Measurements from ENCODE around the gene SNAPC3.
A peak's percentile ranks its signal among the peaks of the same experiment; 100 is the strongest.

GRCh38 chr9:15403155-15403554 lies 19.5 kb upstream of the SNAPC3 start:
- TF ChIP-seq ETV6 (CRISPR knock-in tag; IDR thresholded peaks at IDR 0.05) = no peak
- no peak for TF ChIP-seq ATF1 (CRISPR knock-in tag; IDR thresholded peaks at IDR 0.05)
- no peak for TF ChIP-seq FOXJ3 (CRISPR knock-in tag; IDR thresholded peaks at IDR 0.05; ENCODE audit: borderline replicate concordance)
- TF ChIP-seq CTCF (IDR thresholded peaks at IDR 0.05) = peak; percentile 42
- TF ChIP-seq, protein P1, sequence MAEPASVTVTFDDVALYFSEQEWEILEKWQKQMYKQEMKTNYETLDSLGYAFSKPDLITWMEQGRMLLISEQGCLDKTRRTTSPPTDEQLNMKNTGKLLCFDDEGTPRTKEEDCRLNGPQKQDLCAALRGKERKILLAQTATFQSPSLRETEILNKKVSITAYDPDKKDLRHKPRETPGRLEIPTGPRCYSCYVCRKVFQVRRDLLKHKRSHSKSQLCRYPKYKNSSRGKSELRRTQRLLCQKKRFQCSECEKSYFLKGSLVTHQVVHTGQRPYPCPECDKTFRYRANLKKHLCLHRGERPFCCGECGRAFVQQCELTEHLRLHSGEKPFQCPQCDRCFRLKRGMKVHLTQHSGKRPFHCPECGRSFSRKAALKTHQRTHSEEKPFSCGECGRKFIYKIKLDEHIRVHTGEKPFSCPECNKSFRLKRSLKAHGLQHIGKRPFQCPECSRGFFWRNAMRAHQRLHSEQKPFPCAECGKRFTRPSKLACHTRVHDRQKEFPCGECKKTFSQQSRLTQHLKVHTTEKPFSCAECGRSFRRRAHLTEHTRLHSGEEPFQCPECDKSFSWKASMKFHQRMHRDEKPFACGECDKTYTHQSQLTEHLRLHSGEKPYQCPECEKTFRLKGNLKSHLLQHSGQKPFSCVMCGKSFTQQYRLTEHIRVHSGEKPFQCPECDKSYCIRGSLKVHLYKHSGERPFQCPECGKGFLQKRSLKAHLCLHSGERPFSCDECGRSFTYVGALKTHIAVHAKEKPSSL (CRISPR knock-in tag; conservative IDR thresholded peaks at IDR 0.05) = no peak
- no peak for TF ChIP-seq CREM (CRISPR knock-in tag; IDR thresholded peaks at IDR 0.05)
- TF ChIP-seq, protein P2, sequence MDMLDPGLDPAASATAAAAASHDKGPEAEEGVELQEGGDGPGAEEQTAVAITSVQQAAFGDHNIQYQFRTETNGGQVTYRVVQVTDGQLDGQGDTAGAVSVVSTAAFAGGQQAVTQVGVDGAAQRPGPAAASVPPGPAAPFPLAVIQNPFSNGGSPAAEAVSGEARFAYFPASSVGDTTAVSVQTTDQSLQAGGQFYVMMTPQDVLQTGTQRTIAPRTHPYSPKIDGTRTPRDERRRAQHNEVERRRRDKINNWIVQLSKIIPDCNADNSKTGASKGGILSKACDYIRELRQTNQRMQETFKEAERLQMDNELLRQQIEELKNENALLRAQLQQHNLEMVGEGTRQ (CRISPR knock-in tag; IDR thresholded peaks at IDR 0.05) = no peak
- TF ChIP-seq JUN (CRISPR knock-in tag; IDR thresholded peaks at IDR 0.05) = no peak
- TF ChIP-seq, protein P3, sequence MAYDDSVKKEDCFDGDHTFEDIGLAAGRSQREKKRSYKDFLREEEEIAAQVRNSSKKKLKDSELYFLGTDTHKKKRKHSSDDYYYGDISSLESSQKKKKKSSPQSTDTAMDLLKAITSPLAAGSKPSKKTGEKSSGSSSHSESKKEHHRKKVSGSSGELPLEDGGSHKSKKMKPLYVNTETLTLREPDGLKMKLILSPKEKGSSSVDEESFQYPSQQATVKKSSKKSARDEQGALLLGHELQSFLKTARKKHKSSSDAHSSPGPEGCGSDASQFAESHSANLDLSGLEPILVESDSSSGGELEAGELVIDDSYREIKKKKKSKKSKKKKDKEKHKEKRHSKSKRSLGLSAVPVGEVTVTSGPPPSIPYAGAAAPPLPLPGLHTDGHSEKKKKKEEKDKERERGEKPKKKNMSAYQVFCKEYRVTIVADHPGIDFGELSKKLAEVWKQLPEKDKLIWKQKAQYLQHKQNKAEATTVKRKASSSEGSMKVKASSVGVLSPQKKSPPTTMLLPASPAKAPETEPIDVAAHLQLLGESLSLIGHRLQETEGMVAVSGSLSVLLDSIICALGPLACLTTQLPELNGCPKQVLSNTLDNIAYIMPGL (CRISPR knock-in tag; IDR thresholded peaks at IDR 0.05) = no peak
- no peak for TF ChIP-seq E2F4 (CRISPR knock-in tag; IDR thresholded peaks at IDR 0.05; ENCODE audit: borderline replicate concordance, low read depth)
- TF ChIP-seq ZBTB21 (CRISPR knock-in tag; IDR thresholded peaks at IDR 0.05; ENCODE audit: borderline replicate concordance) = no peak
- TF ChIP-seq ZNF512 (CRISPR knock-in tag; IDR thresholded peaks at IDR 0.05; ENCODE audit: borderline replicate concordance) = no peak
- TF ChIP-seq ELF4 (CRISPR knock-in tag; IDR thresholded peaks at IDR 0.05; ENCODE audit: low read depth) = no peak
